ENCODE measurements around the gene GPN1.

DNA sequence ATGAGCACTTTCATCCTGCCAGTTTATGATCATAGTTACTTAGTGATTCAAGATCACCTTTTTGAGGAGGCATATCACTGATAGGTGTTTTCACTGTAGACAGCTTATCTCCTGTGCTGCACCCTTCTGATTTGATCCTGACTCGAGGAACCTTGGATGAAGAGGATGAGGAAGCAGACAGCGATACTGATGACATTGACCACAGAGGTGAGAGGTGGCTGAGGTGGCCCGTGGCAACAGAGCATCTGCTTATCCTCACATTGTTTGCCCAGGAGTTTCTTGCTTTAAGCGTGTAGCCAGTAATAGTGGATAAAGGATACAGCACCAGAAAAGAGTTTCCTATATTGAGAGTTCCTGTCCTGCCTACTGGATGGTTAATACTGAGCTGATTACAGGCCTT lies 18.9 kb downstream of the GPN1 start:
- no peak for TF ChIP-seq EP300 (IDR thresholded peaks at IDR 0.05)
- TF ChIP-seq POLR2A (IDR thresholded peaks at IDR 0.05; ENCODE audit: low read depth) = no peak
- TF ChIP-seq, protein P1, sequence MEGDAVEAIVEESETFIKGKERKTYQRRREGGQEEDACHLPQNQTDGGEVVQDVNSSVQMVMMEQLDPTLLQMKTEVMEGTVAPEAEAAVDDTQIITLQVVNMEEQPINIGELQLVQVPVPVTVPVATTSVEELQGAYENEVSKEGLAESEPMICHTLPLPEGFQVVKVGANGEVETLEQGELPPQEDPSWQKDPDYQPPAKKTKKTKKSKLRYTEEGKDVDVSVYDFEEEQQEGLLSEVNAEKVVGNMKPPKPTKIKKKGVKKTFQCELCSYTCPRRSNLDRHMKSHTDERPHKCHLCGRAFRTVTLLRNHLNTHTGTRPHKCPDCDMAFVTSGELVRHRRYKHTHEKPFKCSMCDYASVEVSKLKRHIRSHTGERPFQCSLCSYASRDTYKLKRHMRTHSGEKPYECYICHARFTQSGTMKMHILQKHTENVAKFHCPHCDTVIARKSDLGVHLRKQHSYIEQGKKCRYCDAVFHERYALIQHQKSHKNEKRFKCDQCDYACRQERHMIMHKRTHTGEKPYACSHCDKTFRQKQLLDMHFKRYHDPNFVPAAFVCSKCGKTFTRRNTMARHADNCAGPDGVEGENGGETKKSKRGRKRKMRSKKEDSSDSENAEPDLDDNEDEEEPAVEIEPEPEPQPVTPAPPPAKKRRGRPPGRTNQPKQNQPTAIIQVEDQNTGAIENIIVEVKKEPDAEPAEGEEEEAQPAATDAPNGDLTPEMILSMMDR (IDR thresholded peaks at IDR 0.05) = no peak
- TF ChIP-seq POLR2AphosphoS5 (IDR thresholded peaks at IDR 0.05) = no peak
